HEK293 (cell line): Measurements from ENCODE around the gene TTYH1.
"Not testable (repeated sequence)": the region's sequence is repeated elsewhere in the genome, so short reads cannot be mapped to it uniquely, and the experiment has no call there.

Source experiments
- CTCF ChIA-PET: fragments of 350-600 bp; formaldehyde crosslinking; extraction: SDS; loops from one replicate; lab custom pipeline; 2021; ENCODE audit warnings: antibody characterized with exemption; lab: Yijun Ruan, JAX
- POLR2A ChIA-PET: fragments of 300-600 bp; formaldehyde crosslinking; extraction: SDS; loops from one replicate; lab custom pipeline; 2020; ENCODE audit warnings: antibody characterized with exemption, inconsistent platforms; lab: Yijun Ruan, JAX
- H3K27ac ChIP-seq: fragments of 200-500 bp; sonication (Bioruptor generic); 2 replicates; pipeline ENCODE4 v1.5.1; 2014; ENCODE audit warnings: low read depth, low read length, control low read depth, inconsistent platforms; ENCODE audit errors: extremely low read depth
- H3K36me3 ChIP-seq, 2 experiments: fragments of 200-500 bp in 1 of 2; sonication (Bioruptor generic) in 1 of 2; 1 replicate in 1 of 2; 2 replicates in 1 of 2; pipeline ENCODE4 v1.5.1; 2014 to 2017; ENCODE audit warnings: inconsistent platforms in 2 of 2, low read length in 2 of 2; ENCODE audit not compliant: control insufficient read depth in 2 of 2, insufficient read depth in 1 of 2
- H3K4me1 ChIP-seq: fragments of 200-500 bp; sonication (Bioruptor generic); 2 replicates; pipeline ENCODE4 v1.5.1; 2014; ENCODE audit warnings: mild to moderate bottlenecking, low read length, inconsistent platforms; ENCODE audit not compliant: control insufficient read depth, insufficient read depth
- H3K4me3 ChIP-seq: 2 replicates; pipeline ENCODE4 v1.5.1; 2011; ENCODE audit warnings: low read depth, mild to moderate bottlenecking, control low read depth, low read length, moderate library complexity
- H3K9me3 ChIP-seq: fragments of 200-500 bp; sonication (Bioruptor generic); 2 replicates; pipeline ENCODE4 v1.5.1; 2014; ENCODE audit warnings: low read depth, low read length, inconsistent platforms; ENCODE audit not compliant: control insufficient read depth, insufficient read depth
- EGR2 ChIP-seq: fragments of 450-650 bp; formaldehyde crosslinking; IDR thresholded peaks from 2 replicates; pipeline ENCODE4 v1.5.1; 2016; ENCODE audit warnings: low read depth, missing biosample characterization, missing genetic modification characterization
- GFI1B ChIP-seq: fragments of 450-650 bp; formaldehyde crosslinking; IDR thresholded peaks from 2 replicates; pipeline ENCODE4 v1.5.1; 2016; ENCODE audit warnings: missing biosample characterization, missing genetic modification characterization
- MZF1 ChIP-seq: fragments of 450-650 bp; formaldehyde crosslinking; IDR thresholded peaks from 2 replicates; pipeline ENCODE4 v1.5.1; 2017; ENCODE audit warnings: missing biosample characterization, missing genetic modification characterization, borderline replicate concordance
- OVOL3 ChIP-seq: fragments of 450-650 bp; formaldehyde crosslinking; IDR thresholded peaks from 2 replicates; pipeline ENCODE4 v1.5.1; 2016; ENCODE audit warnings: missing biosample characterization, missing genetic modification characterization
- ZNF292 ChIP-seq: fragments of 450-650 bp; formaldehyde crosslinking; IDR thresholded peaks from 2 replicates; pipeline ENCODE4 v1.5.1; 2016; ENCODE audit warnings: low read depth, missing biosample characterization, missing genetic modification characterization, borderline replicate concordance
- ZNF404 ChIP-seq: fragments of 450-650 bp; formaldehyde crosslinking; IDR thresholded peaks from 2 replicates; pipeline ENCODE4 v1.5.1; 2017; ENCODE audit warnings: missing biosample characterization, missing genetic modification characterization
- ZNF510 ChIP-seq: fragments of 450-650 bp; formaldehyde crosslinking; IDR thresholded peaks from 2 replicates; pipeline ENCODE4 v1.5.1; 2018; ENCODE audit warnings: mild to moderate bottlenecking, missing genetic modification characterization, missing biosample characterization; ENCODE audit not compliant: insufficient replicate concordance
- ZNF548 ChIP-seq: fragments of 450-650 bp; formaldehyde crosslinking; IDR thresholded peaks from 2 replicates; pipeline ENCODE4 v1.5.1; 2016; ENCODE audit warnings: missing biosample characterization, missing genetic modification characterization
- ZNF610 ChIP-seq: fragments of 450-650 bp; formaldehyde crosslinking; IDR thresholded peaks from 2 replicates; pipeline ENCODE4 v1.5.1; 2016; ENCODE audit warnings: missing biosample characterization, missing genetic modification characterization, borderline replicate concordance
- ZNF629 ChIP-seq: fragments of 450-650 bp; formaldehyde crosslinking; IDR thresholded peaks from 2 replicates; pipeline ENCODE4 v1.5.1; 2017; ENCODE audit warnings: missing biosample characterization, missing genetic modification characterization
- ZNF776 ChIP-seq: fragments of 450-650 bp; formaldehyde crosslinking; IDR thresholded peaks from 2 replicates; pipeline ENCODE4 v1.5.0; 2017; ENCODE audit warnings: missing biosample characterization, missing genetic modification characterization, borderline replicate concordance
- ZNF837 ChIP-seq: fragments of 450-650 bp; formaldehyde crosslinking; IDR thresholded peaks from 2 replicates; pipeline ENCODE4 v1.5.1; 2016; ENCODE audit warnings: missing biosample characterization, missing genetic modification characterization
- TF ChIP-seq, protein P1 (sequence below): fragments of 450-650 bp; formaldehyde crosslinking; optimal IDR thresholded peaks from 2 replicates; pipeline ENCODE3; 2016; ENCODE audit warnings: missing biosample characterization, mild to moderate bottlenecking, missing genetic modification characterization
- TF ChIP-seq, protein P2 (sequence below): fragments of 450-650 bp; formaldehyde crosslinking; IDR thresholded peaks from 2 replicates; pipeline ENCODE4 v1.5.1; 2016; ENCODE audit warnings: missing biosample characterization, missing genetic modification characterization
- TF ChIP-seq, protein P3 (sequence below): fragments of 450-650 bp; formaldehyde crosslinking; IDR thresholded peaks from 2 replicates; pipeline ENCODE4 v1.5.1; 2017; ENCODE audit warnings: missing biosample characterization, missing genetic modification characterization
- TF ChIP-seq, protein P4 (sequence below): fragments of 450-650 bp; formaldehyde crosslinking; IDR thresholded peaks from 2 replicates; pipeline ENCODE4 v1.5.1; 2016; ENCODE audit warnings: missing biosample characterization, missing genetic modification characterization

TTYH1 gene

DNA sequence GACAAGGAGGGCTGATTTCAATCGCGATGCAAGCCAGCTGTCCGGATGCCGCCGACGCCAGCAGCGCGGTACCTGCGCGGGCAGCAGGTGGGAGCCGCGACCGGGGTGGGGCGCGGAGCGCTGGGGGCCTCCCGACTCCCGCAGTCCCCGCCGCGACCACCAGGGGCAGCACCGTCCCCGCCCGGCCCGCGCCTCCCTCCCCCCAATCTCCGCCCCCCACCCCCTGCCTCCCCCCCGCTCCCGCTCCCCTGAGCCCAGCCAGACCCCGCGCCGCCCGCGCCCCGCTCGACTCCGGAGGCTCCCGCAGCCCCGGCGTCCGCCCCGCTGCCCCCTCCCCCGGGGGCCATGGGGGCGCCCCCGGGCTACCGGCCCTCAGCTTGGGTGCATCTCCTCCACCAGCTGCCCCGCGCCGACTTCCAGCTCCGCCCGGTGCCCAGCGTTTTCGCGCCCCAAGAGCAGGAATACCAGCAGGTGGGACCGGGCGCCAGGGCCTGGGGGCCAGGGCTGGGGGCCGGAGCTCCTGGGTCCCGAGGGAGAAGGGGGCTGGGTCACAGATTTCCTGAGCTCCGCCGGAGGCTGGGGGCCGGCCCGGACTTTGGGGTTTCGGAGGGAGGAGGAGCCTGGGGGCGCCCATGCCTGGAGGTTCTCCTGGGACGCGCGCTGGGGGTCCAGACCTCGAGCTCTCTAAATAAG, at the start of gene TTYH1:
Gene TTYH1, plus strand, starts transcription at position 257 of the 693 bp plus-strand sequence. Its CDS starts 89 bp downstream, at position 346.
- Histone ChIP-seq H3K4me3 (peak within 1 kb of the TSS; percentile 9; the same call in 1 of the 2 replicates), H3K9me3 (0 out of 2 replicates have a peak, but pooled peaks cover 2% of the 10 kb centered on the region), H3K36me3 (no peaks in the 10 kb centered on the region), H3K27ac (no peak within 1 kb of the TSS), H3K4me1 (no peaks in the 10 kb centered on the region; the same call in 1 of the 2 replicates)
- POLR2A ChIA-PET: interaction anchor here (1.0 kb wide), 1 partner anchor 15 kb away, joined by 3 read pairs; no protein-coding TSS in a partner anchor
- TF ChIP-seq ZNF510 (tag by site-specific recombination): no peak
- TF ChIP-seq, protein P1, sequence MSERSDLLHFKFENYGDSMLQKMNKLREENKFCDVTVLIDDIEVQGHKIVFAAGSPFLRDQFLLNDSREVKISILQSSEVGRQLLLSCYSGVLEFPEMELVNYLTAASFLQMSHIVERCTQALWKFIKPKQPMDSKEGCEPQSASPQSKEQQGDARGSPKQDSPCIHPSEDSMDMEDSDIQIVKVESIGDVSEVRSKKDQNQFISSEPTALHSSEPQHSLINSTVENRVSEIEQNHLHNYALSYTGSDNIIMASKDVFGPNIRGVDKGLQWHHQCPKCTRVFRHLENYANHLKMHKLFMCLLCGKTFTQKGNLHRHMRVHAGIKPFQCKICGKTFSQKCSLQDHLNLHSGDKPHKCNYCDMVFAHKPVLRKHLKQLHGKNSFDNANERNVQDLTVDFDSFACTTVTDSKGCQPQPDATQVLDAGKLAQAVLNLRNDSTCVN (tag by site-specific recombination): peak; percentile 5
- TF ChIP-seq EGR2: no peak
- CTCF ChIA-PET: interaction anchor here (0.6 to 2.7 kb wide), 7 partner anchors 15 to 301 kb away, joined by 3 to 15 read pairs (median 3); no protein-coding TSS in a partner anchor

DNA sequence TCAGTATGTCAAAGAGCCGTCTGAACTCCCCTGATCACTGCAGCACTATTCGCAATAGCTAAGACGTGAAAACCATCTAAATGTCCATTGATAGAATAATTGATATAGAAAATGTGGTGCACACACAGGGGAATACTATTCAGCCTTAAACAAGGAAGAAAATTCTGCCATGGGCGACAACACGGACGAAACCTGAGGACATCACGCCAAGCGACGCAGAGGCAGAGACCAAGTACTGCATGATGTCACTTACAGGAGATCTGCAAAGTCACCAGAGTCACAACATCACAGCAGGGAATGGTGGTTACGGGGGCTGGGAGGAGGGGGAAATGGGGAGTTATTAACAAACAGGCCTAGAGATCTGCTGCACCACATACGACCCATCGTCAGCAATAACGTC, 49.5 kb upstream of the TTYH1 start:
- H3K36me3 ChIP-seq, H3K27ac ChIP-seq, H3K4me1 ChIP-seq, H3K9me3 ChIP-seq, POLR2A ChIA-PET, H3K4me3 ChIP-seq: not testable (repeated sequence)
- CTCF ChIA-PET: interaction anchor here (0.8 to 2.0 kb wide), 3 partner anchors 22 to 26 kb away, joined by 3 to 12 read pairs (median 3); no protein-coding TSS in a partner anchor

DNA sequence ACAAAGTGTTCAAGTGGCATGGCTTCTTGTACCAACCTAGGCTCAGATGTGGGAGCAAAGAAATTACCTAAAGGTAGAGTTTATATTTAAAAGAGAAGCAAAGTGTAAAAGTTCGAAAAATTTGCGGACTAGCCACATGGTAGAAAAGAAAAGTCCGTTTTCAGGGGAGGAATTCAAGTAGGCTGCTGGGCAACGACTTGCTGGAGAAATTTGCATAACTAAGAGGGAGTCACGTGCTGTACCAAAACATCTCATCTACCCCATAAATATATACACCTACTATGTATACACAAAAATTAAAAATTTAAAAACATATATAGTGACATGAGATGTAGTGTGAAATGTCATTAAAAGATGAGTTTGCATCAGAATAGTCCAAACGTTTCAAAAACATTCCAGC, 48.5 kb upstream of the TTYH1 start:
- H3K4me3 ChIP-seq: no peak overlapping the region
- no peaks in the 10 kb centered on the region for H3K36me3 ChIP-seq
- POLR2A ChIA-PET: no interaction called here
- H3K9me3 ChIP-seq: no peaks in the 10 kb centered on the region
- H3K27ac ChIP-seq: no peak overlapping the region
- CTCF ChIA-PET: interaction anchor here (1.2 kb wide), 1 partner anchor 25 kb away, joined by 3 read pairs; no protein-coding TSS in a partner anchor
- no peaks in the 10 kb centered on the region for H3K4me1 ChIP-seq
- TF ChIP-seq ZNF292 (tag by site-specific recombination): no peak
- no peak for TF ChIP-seq GFI1B (tag by site-specific recombination)
- no peak for TF ChIP-seq OVOL3
- no peak for TF ChIP-seq ZNF610 (tag by site-specific recombination)
- TF ChIP-seq ZNF548 (tag by site-specific recombination): no peak
- TF ChIP-seq ZNF404: no peak
- TF ChIP-seq, protein P2, sequence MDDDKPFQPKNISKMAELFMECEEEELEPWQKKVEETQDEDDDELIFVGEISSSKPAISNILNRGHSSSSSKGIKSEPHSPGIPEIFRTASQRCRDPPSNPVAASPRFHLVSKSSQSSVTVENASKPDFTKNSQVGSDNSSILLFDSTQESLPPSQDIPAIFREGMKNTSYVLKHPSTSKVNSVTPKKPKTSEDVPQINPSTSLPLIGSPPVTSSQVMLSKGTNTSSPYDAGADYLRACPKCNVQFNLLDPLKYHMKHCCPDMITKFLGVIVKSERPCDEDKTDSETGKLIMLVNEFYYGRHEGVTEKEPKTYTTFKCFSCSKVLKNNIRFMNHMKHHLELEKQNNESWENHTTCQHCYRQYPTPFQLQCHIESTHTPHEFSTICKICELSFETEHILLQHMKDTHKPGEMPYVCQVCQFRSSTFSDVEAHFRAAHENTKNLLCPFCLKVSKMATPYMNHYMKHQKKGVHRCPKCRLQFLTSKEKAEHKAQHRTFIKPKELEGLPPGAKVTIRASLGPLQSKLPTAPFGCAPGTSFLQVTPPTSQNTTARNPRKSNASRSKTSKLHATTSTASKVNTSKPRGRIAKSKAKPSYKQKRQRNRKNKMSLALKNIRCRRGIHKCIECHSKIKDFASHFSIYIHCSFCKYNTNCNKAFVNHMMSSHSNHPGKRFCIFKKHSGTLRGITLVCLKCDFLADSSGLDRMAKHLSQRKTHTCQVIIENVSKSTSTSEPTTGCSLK (tag by site-specific recombination): no peak
- TF ChIP-seq ZNF629 (tag by site-specific recombination): no peak
- TF ChIP-seq, protein P3, sequence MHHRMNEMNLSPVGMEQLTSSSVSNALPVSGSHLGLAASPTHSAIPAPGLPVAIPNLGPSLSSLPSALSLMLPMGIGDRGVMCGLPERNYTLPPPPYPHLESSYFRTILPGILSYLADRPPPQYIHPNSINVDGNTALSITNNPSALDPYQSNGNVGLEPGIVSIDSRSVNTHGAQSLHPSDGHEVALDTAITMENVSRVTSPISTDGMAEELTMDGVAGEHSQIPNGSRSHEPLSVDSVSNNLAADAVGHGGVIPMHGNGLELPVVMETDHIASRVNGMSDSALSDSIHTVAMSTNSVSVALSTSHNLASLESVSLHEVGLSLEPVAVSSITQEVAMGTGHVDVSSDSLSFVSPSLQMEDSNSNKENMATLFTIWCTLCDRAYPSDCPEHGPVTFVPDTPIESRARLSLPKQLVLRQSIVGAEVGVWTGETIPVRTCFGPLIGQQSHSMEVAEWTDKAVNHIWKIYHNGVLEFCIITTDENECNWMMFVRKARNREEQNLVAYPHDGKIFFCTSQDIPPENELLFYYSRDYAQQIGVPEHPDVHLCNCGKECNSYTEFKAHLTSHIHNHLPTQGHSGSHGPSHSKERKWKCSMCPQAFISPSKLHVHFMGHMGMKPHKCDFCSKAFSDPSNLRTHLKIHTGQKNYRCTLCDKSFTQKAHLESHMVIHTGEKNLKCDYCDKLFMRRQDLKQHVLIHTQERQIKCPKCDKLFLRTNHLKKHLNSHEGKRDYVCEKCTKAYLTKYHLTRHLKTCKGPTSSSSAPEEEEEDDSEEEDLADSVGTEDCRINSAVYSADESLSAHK (tag by site-specific recombination): no peak
- TF ChIP-seq ZNF776 (tag by site-specific recombination): no peak
- TF ChIP-seq ZNF837 (tag by site-specific recombination): no peak
- TF ChIP-seq, protein P4, sequence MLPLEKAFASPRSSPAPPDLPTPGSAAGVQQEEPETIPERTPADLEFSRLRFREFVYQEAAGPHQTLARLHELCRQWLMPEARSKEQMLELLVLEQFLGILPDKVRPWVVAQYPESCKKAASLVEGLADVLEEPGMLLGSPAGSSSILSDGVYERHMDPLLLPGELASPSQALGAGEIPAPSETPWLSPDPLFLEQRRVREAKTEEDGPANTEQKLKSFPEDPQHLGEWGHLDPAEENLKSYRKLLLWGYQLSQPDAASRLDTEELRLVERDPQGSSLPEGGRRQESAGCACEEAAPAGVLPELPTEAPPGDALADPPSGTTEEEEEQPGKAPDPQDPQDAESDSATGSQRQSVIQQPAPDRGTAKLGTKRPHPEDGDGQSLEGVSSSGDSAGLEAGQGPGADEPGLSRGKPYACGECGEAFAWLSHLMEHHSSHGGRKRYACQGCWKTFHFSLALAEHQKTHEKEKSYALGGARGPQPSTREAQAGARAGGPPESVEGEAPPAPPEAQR (tag by site-specific recombination): no peak
- no peak for TF ChIP-seq MZF1
